Heart left ventricle (tissue), 13 donors: ENCODE data around the gene KCNK2.

Experiments
- POLR2A ChIP-seq, 2 donors: fragments of 450-650 bp; IDR thresholded peaks; one replicate each; pipeline ENCODE4 v1.6.1; 2017; ENCODE audit warnings: antibody characterized with exemption in 2 of 2, mild to moderate bottlenecking in 2 of 2, moderate library complexity in 2 of 2
- TF ChIP-seq, protein P1 (sequence below), 12 donors: fragments of 200-600 bp; sonication (generic) in 4 of 12; IDR thresholded peaks; one replicate each; pipeline versions ENCODE4 v1.5.0 to v1.8.0; 2018 to 2022; ENCODE audit warnings: antibody characterized with exemption in 12 of 12, mild to moderate bottlenecking in 5 of 12
- donor health status: ischemic (EF 13 %, LVEDD 7.1; RV severe dilation, severe dysfunction).
- donor health status: DM: no; HTN: yes; CAD: no.
- donor health status: DM: no; HTN: no; CAD: no.
- donor health status: ischemic (EF 25% LVEDD 6.9; RV normal size, moderate dysfunction).
- donor health status: ischemic (EF 25% LVEDD 5.7; RV mildly dilated, moderate dysfunction).
- donor health status: ischemic (EF 35%, LVEDD 5.7; RV mildly dilated, moderate dysfunction).
- donor health status: nonischemic (EF 11% LVEDD 7.7; RV severe dilation, severe dysfunction).
- donor health status: DM: yes; HTN: yes; CAD: no.
- donor health status: PGD.
- donor health status: ischemic (EF 29% LVEDD 5.4; RV normal size, mild dysfunction).
- donor health status: nonischemic (EF 23%, LVEDD 6.1; RV moderate dilation, normal function).

DNA sequence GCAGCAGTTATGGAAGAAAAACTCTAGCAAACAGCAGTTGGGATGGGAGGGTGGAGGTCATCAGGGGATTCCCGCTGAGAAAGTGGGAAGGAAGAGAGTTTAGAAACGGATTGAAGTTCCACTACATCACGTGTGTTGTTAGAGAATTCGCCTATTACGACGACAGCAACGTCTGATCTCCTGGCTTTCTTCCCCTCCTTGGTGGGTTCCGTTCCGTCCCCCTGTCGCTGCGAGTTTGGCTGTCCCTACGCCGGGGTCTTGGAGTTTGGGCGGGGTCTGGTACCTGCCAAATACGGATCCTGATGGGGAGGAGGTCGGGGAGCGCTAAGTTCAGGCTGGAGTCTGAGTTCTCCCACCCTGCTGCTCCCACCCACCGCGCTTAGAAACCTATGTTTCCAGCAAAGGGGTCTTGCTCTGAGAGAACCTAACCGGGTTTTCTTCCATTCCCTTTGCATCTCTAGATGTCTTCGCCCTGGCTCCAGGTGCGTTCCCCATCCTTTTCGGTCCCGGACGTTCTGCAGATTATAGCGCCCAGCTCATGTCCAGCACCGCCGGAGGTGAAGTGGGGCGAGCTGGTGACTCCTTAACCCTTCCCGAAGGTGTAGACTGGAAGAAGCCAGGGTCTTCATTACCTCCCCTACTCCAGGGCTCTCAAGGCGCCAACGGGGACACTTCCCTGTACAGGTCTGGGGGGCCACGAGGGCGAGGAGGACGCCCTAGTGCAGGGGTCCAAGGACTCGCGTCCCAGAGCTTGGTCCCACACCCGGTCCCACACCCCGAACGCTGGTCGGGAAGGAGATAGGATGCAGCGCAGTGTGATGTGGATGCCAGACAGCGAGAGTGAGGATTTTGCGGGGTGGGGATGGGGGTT is 641 bp upstream of the KCNK2 start:
- TF ChIP-seq, protein P1, sequence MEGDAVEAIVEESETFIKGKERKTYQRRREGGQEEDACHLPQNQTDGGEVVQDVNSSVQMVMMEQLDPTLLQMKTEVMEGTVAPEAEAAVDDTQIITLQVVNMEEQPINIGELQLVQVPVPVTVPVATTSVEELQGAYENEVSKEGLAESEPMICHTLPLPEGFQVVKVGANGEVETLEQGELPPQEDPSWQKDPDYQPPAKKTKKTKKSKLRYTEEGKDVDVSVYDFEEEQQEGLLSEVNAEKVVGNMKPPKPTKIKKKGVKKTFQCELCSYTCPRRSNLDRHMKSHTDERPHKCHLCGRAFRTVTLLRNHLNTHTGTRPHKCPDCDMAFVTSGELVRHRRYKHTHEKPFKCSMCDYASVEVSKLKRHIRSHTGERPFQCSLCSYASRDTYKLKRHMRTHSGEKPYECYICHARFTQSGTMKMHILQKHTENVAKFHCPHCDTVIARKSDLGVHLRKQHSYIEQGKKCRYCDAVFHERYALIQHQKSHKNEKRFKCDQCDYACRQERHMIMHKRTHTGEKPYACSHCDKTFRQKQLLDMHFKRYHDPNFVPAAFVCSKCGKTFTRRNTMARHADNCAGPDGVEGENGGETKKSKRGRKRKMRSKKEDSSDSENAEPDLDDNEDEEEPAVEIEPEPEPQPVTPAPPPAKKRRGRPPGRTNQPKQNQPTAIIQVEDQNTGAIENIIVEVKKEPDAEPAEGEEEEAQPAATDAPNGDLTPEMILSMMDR (IDR thresholded peaks at IDR 0.05): no peak
- no peak for TF ChIP-seq POLR2A (IDR thresholded peaks at IDR 0.05)
